Activated CD8-positive, alpha-beta memory T cell treated with anti-CD3 and anti-CD28 coated beads for 1 hour (primary cell): ENCODE results near the gene AP1AR.
"Not testable (repeated sequence)": the region's sequence is repeated elsewhere in the genome, so short reads cannot be mapped to it uniquely, and the experiment has no call there.

Experiments
- DNase-seq, 2 donors: peaks; one replicate each; pipeline ENCODE4 v3.0.0-alpha.2; 2020; ENCODE audit warnings: low read depth in 1 of 2; ENCODE audit errors: extremely low read depth in 1 of 2

Gene AP1AR

DNA sequence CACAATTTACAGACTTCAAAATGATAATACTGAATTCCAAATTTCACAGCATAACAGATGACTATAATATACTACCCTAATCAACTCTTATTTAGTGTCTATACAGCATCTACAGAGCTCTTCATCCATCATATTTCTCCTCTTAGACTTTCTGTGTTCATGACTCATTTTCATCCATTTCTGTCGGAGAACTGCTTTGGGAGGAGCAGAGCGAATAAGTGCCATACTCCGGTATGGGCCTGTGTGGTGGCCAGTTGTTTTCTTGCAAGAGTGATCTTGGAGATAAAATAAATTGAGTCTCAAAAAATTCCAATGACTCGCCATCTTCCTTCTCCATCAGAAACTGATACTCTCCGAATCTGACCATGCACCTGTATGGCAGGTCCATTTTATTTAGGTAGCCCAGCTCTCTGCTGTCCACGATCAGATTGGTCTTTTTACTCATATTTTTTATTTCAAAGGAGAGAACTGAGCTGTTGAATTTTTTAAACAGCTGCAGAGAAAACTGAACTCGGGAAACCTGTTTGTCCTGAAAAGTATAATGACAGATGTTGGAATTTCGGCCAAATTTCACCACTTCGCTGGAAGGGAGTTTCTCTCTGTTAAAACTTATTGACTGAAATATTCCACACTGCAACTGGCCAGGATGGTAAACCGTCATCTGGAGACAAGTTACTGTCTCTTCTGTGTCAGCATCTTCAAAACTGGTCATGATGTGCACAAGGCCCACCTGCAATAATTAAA is 46.3 kb downstream of the AP1AR start:
- no peak for DNase-seq

DNA sequence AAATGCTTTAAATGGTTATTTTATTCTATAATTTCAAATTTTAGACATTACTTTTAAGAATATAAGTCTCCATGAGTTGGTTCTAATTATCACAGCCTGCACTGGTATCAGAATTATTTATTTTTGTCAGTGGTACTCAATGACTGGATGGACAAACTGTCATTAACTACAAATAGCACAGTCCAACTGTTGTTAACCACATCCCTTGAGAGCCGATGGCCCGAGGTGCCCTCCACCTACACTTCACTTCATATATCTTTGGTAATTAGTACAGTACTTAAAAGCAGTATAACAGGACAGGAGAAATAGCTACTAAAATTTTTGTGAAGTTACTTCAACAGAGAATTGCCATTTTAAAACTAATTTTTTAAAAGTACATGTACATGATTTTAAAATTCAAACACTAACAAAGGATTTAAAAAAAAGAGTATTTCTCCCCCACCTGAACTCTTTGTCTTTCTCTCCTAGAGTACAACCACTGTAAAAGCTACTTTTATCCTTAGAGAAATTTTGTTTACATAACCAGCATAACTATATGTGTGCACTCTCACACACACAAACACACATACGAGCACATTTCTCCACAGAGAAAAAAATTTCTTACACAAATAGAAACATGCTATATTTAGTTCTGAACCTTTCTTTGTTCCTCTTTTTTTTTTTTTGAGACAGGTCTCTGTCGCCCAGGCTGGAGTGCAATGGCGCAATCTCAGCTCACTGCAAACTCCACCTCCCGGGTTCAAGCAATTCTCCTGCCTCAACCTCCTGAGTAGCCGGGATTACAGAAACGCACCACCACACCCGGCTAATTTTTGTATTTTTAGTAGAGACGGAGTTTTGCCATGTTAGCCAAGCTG is 47.7 kb downstream of the AP1AR start:
- DNase-seq: no peak

GRCh38 chr4:112279882-112280315 is 48.3 kb downstream of the AP1AR start:
- no peak for DNase-seq

GRCh38 chr4:112280386-112281056 is 48.9 kb downstream of the AP1AR start:
- no peak for DNase-seq

DNA sequence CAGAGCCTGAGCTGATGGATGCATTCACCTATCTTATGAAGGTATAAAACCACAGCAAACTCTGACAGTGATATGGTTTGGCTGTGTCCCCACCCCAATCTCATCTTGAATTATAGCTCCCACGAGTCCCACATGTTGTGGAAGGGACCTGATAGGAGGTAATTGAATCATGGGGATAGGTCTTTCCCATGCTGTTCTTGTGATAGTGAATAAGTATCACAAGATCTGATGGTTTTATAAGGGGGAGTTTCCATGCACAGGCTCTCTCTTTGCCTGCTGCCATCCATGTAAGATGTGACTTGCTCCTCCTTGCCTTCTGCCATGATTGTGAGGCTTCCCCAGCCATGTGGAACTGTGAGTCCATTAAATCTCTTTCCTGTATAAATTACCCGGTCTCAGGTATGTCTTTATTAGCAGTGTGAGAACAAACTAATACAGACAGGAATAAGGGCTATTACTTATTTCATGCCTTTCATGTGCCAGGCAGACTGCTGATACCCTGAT is 50.4 kb downstream of the AP1AR start:
- not testable (repeated sequence) for DNase-seq

GRCh38 chr4:112282860-112283667 is 51.5 kb downstream of the AP1AR start:
- DNase-seq: no peak

DNA sequence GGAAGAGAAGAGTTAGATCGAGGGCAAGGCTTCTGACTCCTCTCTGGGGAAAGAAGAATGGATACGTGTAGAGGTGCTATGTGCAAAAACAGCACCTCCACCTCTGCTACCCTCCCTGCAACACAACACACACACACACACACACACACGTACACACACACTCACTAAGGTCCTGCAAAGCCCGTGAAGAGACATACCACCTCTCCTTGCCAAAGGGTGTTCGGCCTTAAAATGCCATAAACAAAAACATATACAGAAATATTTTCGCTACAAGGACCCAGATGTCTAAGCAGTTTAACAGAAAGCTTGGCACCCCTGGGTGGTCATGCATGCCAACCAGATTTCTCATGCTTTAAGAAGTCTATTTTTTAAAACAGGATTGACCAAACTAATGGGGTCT is 52.6 kb downstream of the AP1AR start:
- no peak for DNase-seq

GRCh38 chr4:112284662-112285411 is 53.2 kb downstream of the AP1AR start:
- no peak for DNase-seq

DNA sequence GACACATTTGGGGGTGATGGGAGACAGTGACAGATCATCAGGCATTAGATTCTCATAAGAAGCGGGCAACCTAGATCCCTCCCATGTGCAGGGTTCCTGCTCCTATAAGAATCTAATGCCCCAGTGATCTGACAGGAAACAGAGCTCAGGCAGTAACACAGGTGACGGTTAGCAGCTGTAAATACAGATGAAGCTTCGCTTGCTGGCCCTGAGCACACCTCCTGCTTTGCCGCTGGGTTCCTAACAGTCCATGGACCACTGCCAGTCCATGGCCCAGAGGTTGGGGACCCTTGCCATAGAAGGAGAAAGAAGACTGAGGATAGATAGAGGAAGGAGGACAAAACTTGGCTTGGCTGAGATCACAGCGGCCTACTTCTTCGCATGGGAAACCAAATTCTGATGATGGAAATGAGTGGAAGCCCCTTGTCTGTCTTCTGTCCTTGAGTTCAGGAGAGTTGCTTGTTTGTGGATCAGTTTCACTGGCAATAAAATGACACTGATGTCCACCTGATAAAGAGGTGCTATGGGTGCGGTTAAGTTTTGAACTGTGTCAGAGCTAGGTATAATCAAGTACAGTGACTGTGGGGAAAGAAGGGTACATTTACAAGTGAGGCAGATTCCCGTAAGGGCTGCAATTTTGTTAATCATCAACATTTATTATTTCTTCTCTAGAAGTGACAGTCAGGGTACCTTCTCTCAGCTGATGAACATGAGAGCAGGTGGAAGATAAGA is 55.8 kb downstream of the AP1AR start:
- no peak for DNase-seq

- no peak for DNase-seq
Measured at GRCh38 chr4:112288455-112288854, 56.9 kb downstream of the AP1AR start.

- no peak for DNase-seq
Measured at GRCh38 chr4:112289407-112290253, 58.0 kb downstream of the AP1AR start.

- DNase-seq: no peak
Measured at GRCh38 chr4:112290341-112290740, 58.8 kb downstream of the AP1AR start.

GRCh38 chr4:112296949-112297880 is 65.6 kb downstream of the AP1AR start, which contains the start of gene ALPK1:
TSS of gene ALPK1 (plus strand) at chr4:112297369.
- no peak for DNase-seq

- DNase-seq: no peak
Measured at GRCh38 chr4:112299721-112300120, 68.1 kb downstream of the AP1AR start.

DNA sequence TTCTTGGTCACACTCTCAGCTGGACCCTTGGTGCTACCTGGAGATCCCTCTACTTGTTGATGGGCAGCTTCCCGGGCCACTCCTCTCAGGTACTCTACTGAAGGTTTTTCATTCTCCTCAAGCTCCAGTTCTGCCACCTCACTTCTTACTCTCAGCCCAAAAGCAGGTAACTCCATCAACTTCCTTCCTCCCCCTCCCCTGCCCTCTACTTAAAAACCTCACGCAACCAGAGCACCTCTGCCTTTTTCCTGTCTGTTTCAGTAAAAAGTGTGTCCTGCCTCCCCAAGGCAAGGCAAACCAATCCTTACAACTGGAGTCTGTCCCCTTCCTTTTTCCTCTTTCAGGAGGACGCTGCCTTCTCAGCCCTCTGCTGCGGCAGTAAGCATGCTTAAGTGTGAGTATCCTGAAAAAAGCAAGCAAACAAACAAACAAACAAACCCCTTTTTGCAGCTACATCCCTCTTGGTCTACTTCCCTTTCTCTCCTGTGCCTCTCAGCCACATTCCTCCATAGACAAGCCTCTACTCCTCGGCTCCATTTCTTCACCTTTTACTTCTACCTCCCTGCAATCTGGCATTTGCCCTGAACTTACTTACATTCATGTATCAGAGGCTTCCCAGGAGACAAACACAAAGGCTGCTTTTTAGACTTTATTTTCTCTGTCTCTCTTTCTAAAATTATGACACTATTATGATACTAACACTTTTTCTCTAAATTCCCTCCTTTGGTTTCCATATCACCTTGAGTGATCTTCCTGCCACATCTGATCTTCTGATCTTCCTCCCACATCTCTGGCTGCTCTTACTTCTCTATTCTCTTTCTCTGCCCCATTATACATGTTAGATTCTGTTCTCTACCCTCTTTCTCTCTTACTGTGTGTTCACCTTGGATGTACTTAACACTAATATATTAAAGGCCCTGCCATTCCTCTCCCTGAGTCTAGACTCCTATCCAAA is 71.0 kb downstream of the AP1AR start:
- no peak for DNase-seq

DNA sequence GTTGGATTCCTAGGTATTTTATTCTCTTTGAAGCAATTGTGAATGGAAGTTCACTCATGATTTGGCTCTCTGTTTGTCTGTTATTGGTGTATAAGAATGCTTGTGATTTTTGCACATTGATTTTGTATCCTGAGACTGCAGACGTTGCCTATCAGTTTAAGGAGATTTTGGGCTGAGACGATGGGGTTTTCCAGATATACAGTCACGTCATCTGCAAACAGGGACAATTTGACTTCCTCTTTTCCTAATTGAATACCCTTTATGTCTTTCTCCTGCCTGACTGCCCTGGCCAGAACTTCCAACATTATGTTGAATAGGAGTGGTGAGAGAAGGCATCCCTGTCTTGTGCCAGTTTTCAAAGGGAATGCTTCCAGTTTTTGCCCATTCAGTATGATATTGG is 73.9 kb downstream of the AP1AR start:
- DNase-seq: not testable (repeated sequence)
